ENCODE data around the gene NOL7.

NOL7 gene

GRCh38 chr6:13572240-13572639 is 42.9 kb upstream of the NOL7 start:
- H3K27ac ChIP-seq (ENCODE audit: low read length), result no peak overlapping the region
- no peaks in the 10 kb centered on the region for H4K20me1 ChIP-seq (ENCODE audit: insufficient read depth, low read length)
- peaks cover 8% of the 10 kb centered on the region for H3K4me1 ChIP-seq (ENCODE audit: low read length)
- H3K27me3 ChIP-seq (ENCODE audit: low read depth, low read length), result no peaks in the 10 kb centered on the region
- H3K4me3 ChIP-seq (ENCODE audit: low read length), result no peak overlapping the region
- no peak overlapping the region for H3K9ac ChIP-seq (ENCODE audit: low read length)
- no peak overlapping the region for H3K4me2 ChIP-seq (ENCODE audit: low read length)
- no peaks in the 10 kb centered on the region for H3K36me3 ChIP-seq (replicated peaks; ENCODE audit: low read depth, low read length)
- H3K9me3 ChIP-seq (ENCODE audit: insufficient read depth, low read length), result no peaks in the 10 kb centered on the region
- TF ChIP-seq EZH2phosphoT487 (IDR thresholded peaks at IDR 0.05; ENCODE audit: low read depth), result no peak
- TF ChIP-seq CTCF (IDR thresholded peaks at IDR 0.05; ENCODE audit: low read depth, low read length), result no peak
- H3K79me2 ChIP-seq (ENCODE audit: low read length), result no peaks in the 10 kb centered on the region
- no peak overlapping the region for H2AFZ ChIP-seq (ENCODE audit: low read depth, low read length)

- H3K4me3 ChIP-seq (ENCODE audit: low read length), result peak overlapping the region; percentile 95
- H2AFZ ChIP-seq (ENCODE audit: low read depth, low read length), result no peak overlapping the region
- TF ChIP-seq CTCF (IDR thresholded peaks at IDR 0.05; ENCODE audit: low read depth, low read length), result no peak
- no peak for TF ChIP-seq EZH2phosphoT487 (IDR thresholded peaks at IDR 0.05; ENCODE audit: low read depth)
- H3K27ac ChIP-seq (ENCODE audit: low read length), result no peak overlapping the region
- H3K4me2 ChIP-seq (ENCODE audit: low read length), result peak overlapping the region; percentile 95
- no peaks in the 10 kb centered on the region for H4K20me1 ChIP-seq (ENCODE audit: insufficient read depth, low read length)
- H3K79me2 ChIP-seq (ENCODE audit: low read length), result no peaks in the 10 kb centered on the region
- H3K9me3 ChIP-seq (ENCODE audit: insufficient read depth, low read length), result no peaks in the 10 kb centered on the region
- 0 out of 2 replicates have a peak overlapping the region, but pooled peaks have one; percentile 82 for H3K9ac ChIP-seq (ENCODE audit: low read length)
- peaks cover 8% of the 10 kb centered on the region for H3K4me1 ChIP-seq (ENCODE audit: low read length)
- no peaks in the 10 kb centered on the region for H3K27me3 ChIP-seq (ENCODE audit: low read depth, low read length)
- no peaks in the 10 kb centered on the region for H3K36me3 ChIP-seq (replicated peaks; ENCODE audit: low read depth, low read length)
Measured at GRCh38 chr6:13572951-13573654, 42.0 kb upstream of the NOL7 start.

GRCh38 chr6:13573669-13574110 is 41.4 kb upstream of the NOL7 start:
- Histone ChIP-seq H2AFZ (ENCODE audit: low read depth, low read length) (peak overlapping the region; percentile 53; the same call in 1 of the 2 replicates), H3K27ac (ENCODE audit: low read length) (no peak overlapping the region), H3K9ac (ENCODE audit: low read length) (peak overlapping the region; percentile 82), H4K20me1 (ENCODE audit: insufficient read depth, low read length) (no peaks in the 10 kb centered on the region), H3K4me1 (ENCODE audit: low read length) (peaks cover 8% of the 10 kb centered on the region), H3K9me3 (ENCODE audit: insufficient read depth, low read length) (no peaks in the 10 kb centered on the region), H3K79me2 (ENCODE audit: low read length) (no peaks in the 10 kb centered on the region), H3K4me3 (ENCODE audit: low read length) (peak overlapping the region; percentile 95), H3K36me3 (replicated peaks; ENCODE audit: low read depth, low read length) (no peaks in the 10 kb centered on the region), H3K27me3 (ENCODE audit: low read depth, low read length) (no peaks in the 10 kb centered on the region), H3K4me2 (ENCODE audit: low read length) (peak overlapping the region; percentile 95)
- TF ChIP-seq CTCF (IDR thresholded peaks at IDR 0.05; ENCODE audit: low read depth, low read length) (no peak), EZH2phosphoT487 (IDR thresholded peaks at IDR 0.05; ENCODE audit: low read depth) (no peak)

GRCh38 chr6:13574149-13574570 is 41.0 kb upstream of the NOL7 start:
- H3K27me3 ChIP-seq (ENCODE audit: low read depth, low read length), result no peaks in the 10 kb centered on the region
- peaks cover 8% of the 10 kb centered on the region for H3K4me1 ChIP-seq (ENCODE audit: low read length)
- peak overlapping the region; percentile 95 for H3K4me3 ChIP-seq (ENCODE audit: low read length)
- H2AFZ ChIP-seq (ENCODE audit: low read depth, low read length), result no peak overlapping the region; the same call in 1 of the 2 replicates
- TF ChIP-seq EZH2phosphoT487 (IDR thresholded peaks at IDR 0.05; ENCODE audit: low read depth) (no peak), CTCF (IDR thresholded peaks at IDR 0.05; ENCODE audit: low read depth, low read length) (peak; percentile 34)
- H3K27ac ChIP-seq (ENCODE audit: low read length), result peak overlapping the region; percentile 68
- H3K4me2 ChIP-seq (ENCODE audit: low read length), result peak overlapping the region; percentile 95
- no peaks in the 10 kb centered on the region for H3K9me3 ChIP-seq (ENCODE audit: insufficient read depth, low read length)
- H3K79me2 ChIP-seq (ENCODE audit: low read length), result no peaks in the 10 kb centered on the region
- no peaks in the 10 kb centered on the region for H3K36me3 ChIP-seq (replicated peaks; ENCODE audit: low read depth, low read length)
- no peaks in the 10 kb centered on the region for H4K20me1 ChIP-seq (ENCODE audit: insufficient read depth, low read length)
- peak overlapping the region; percentile 82 for H3K9ac ChIP-seq (ENCODE audit: low read length)

Data from OCI-LY3 (cell line).